Endodermal cell (in vitro differentiated cells): Measurements from ENCODE around the gene METRNL. TPM values are rescaled to one million over a fixed set of nuclear protein-coding genes. Genes with fewer than 3 reads are reported as not detected.

Experiments
- DNase-seq: peaks from one replicate; pipeline ENCODE4 v3.0.0-alpha.2; 2017
- H3K27ac ChIP-seq: 2 replicates; pipeline ENCODE4 v1.5.1; 2013; ENCODE audit warnings: mild to moderate bottlenecking, low read depth, low read length, moderate library complexity
- H3K27me3 ChIP-seq: 2 replicates; pipeline ENCODE4 v1.6.1; 2013; ENCODE audit warnings: mild to moderate bottlenecking, low read length, moderate library complexity; ENCODE audit not compliant: insufficient read depth, control insufficient read depth, poor library complexity, severe bottlenecking
- H3K36me3 ChIP-seq: 2 replicates; pipeline ENCODE4 v1.7.0; 2013; ENCODE audit warnings: mild to moderate bottlenecking, low read length, moderate library complexity; ENCODE audit not compliant: control insufficient read depth, insufficient read depth
- H3K4me1 ChIP-seq: one replicate; pipeline ENCODE4 v1.7.0; 2013; ENCODE audit warnings: low read length; ENCODE audit not compliant: control insufficient read depth, insufficient read depth
- H3K4me3 ChIP-seq: 2 replicates; pipeline ENCODE4 v1.5.1; 2013; ENCODE audit warnings: mild to moderate bottlenecking, low read length, moderate library complexity
- H3K9ac ChIP-seq: 2 replicates; pipeline ENCODE4 v1.6.1; 2013; ENCODE audit warnings: mild to moderate bottlenecking, low read length, moderate library complexity; ENCODE audit not compliant: poor library complexity, severe bottlenecking; ENCODE audit errors: extremely low read depth
- H3K9me3 ChIP-seq: 2 replicates; pipeline ENCODE4 v1.6.1; 2013; ENCODE audit warnings: mild to moderate bottlenecking, low read length, moderate library complexity; ENCODE audit not compliant: control insufficient read depth
- H3K27ac Mint-ChIP-seq: 2 replicates; pipeline ENCODE4 v1.8.0; 2020; ENCODE audit warnings: mixed read lengths
- H3K27me3 Mint-ChIP-seq: 2 replicates; pipeline ENCODE4 v1.8.0; 2021; ENCODE audit warnings: mild to moderate bottlenecking, mixed read lengths; ENCODE audit not compliant: insufficient read depth
- H3K36me3 Mint-ChIP-seq: 2 replicates; pipeline ENCODE4 v1.8.0; 2020; ENCODE audit warnings: low read depth, mixed read lengths
- H3K4me1 Mint-ChIP-seq: 2 replicates; pipeline ENCODE4 v1.8.0; 2020; ENCODE audit warnings: mixed read lengths
- H3K4me3 Mint-ChIP-seq: 2 replicates; pipeline ENCODE4 v1.8.0; 2020; ENCODE audit warnings: mild to moderate bottlenecking, moderate library complexity, mixed read lengths
- H3K9me3 Mint-ChIP-seq: 2 replicates; pipeline ENCODE4 v1.8.0; 2020; ENCODE audit warnings: mild to moderate bottlenecking, mixed read lengths
- CTCF ChIP-seq: fragments of 200-600 bp; sonication (generic); conservative IDR thresholded peaks from 2 replicates; pipeline ENCODE4 v1.5.0; 2021; ENCODE audit warnings: antibody characterized with exemption, mild to moderate bottlenecking
- WGBS, 2 experiments: methylation state at CpG; one replicate each; pipeline versions ENCODE4 v1.1.5 to v1.1.7; 2013; ENCODE audit warnings: missing lambda C conversion rate in 2 of 2, mixed read lengths in 1 of 2; ENCODE audit not compliant: insufficient coverage in 1 of 2, insufficient read length in 1 of 2; 5-methylcytosine and 5-hydroxymethylcytosine counted together
- total RNA-seq, 2 donors: library from RNA; stranded (reverse); fragmentation: NEBNext Ultra II Directional in 1 of 2; extraction: Animal tissue kit (Norgen Biotek cat#: 25700) in 1 of 2; gene quantifications; 2 replicates in 1 of 2; 3 replicates in 1 of 2; pipeline ENCODE4 v1.2.1, GENCODE V29; 2021

METRNL gene
- total RNA-seq, 2 donors from 2014 or later = 7.3 to 10.3 TPM

- Histone ChIP-seq H3K4me3 (no peak overlapping the region), H3K27ac (no peak overlapping the region), H3K4me1 (no peaks in the 10 kb centered on the region), H3K27me3 (no peaks in the 10 kb centered on the region), H3K36me3 (no peaks in the 10 kb centered on the region), H3K9me3 (no peaks in the 10 kb centered on the region), H3K9ac (no peak overlapping the region)
- Mint-ChIP-seq H3K27ac (no peak overlapping the region), H3K36me3 (peaks cover 9% of the 10 kb centered on the region), H3K4me3 (no peak overlapping the region), H3K9me3 (no peaks in the 10 kb centered on the region), H3K27me3 (no peaks in the 10 kb centered on the region), H3K4me1 (no peaks in the 10 kb centered on the region)
- DNase-seq = no peak
- 96% methylated on average over 19 to 23 of the region's 23 CpGs for WGBS, 2 experiments
- TF ChIP-seq CTCF = no peak
Observed at GRCh38 chr17:83095016-83095415, 15.6 kb downstream of the METRNL start.

- H3K9me3 Mint-ChIP-seq = no peaks in the 10 kb centered on the region
- peaks cover 9% of the 10 kb centered on the region for H3K36me3 Mint-ChIP-seq
- no peak overlapping the region for H3K4me3 Mint-ChIP-seq
- H3K27ac Mint-ChIP-seq = no peak overlapping the region
- no peaks in the 10 kb centered on the region for H3K27me3 Mint-ChIP-seq
- H3K27me3 ChIP-seq = no peaks in the 10 kb centered on the region
- no peaks in the 10 kb centered on the region for H3K4me1 Mint-ChIP-seq
- no peaks in the 10 kb centered on the region for H3K4me1 ChIP-seq
- H3K9ac ChIP-seq = no peak overlapping the region
- H3K27ac ChIP-seq = no peak overlapping the region
- WGBS, 2 experiments = 92 to 96% methylated on average over 21 to 26 of the region's 26 CpGs
- H3K9me3 ChIP-seq = no peaks in the 10 kb centered on the region
- DNase-seq = no peak
- H3K36me3 ChIP-seq = no peaks in the 10 kb centered on the region
- no peak for TF ChIP-seq CTCF
- no peak overlapping the region for H3K4me3 ChIP-seq
Observed at GRCh38 chr17:83096401-83097224, 17.2 kb downstream of the METRNL start.

- Mint-ChIP-seq H3K4me1 (no peaks in the 10 kb centered on the region), H3K27ac (no peak overlapping the region), H3K4me3 (no peak overlapping the region), H3K27me3 (no peaks in the 10 kb centered on the region), H3K36me3 (peaks cover 9% of the 10 kb centered on the region), H3K9me3 (peaks cover 3% of the 10 kb centered on the region)
- Histone ChIP-seq H3K9ac (no peak overlapping the region), H3K36me3 (no peaks in the 10 kb centered on the region), H3K4me1 (no peaks in the 10 kb centered on the region), H3K27ac (no peak overlapping the region), H3K9me3 (no peaks in the 10 kb centered on the region), H3K4me3 (no peak overlapping the region), H3K27me3 (no peaks in the 10 kb centered on the region)
- WGBS, 2 experiments = 83 to 94% methylated on average over 6 to 14 of the region's 14 CpGs
- DNase-seq = no peak
- no peak for TF ChIP-seq CTCF
Observed at GRCh38 chr17:83097831-83098230, 18.4 kb downstream of the METRNL start.
